Right lobe of liver (tissue), 6 donors: ENCODE measurements around the gene WAC. TPM values are rescaled to one million over a fixed set of nuclear protein-coding genes. Genes with fewer than 3 reads are reported as not detected.

Experiments used
- ATAC-seq, 4 donors: fragments of 200-7000 bp; cut with Tn5 transposase; one replicate each; pipeline ENCODE4 v1.9.1; 2020; ENCODE audit warnings: mild to moderate bottlenecking in 4 of 4, moderate library complexity in 4 of 4
- DNase-seq, 3 donors: peaks; one replicate each; pipeline ENCODE4 v3.0.0-alpha.2; 2020
- H3K27ac ChIP-seq, 3 donors: fragments of 200-600 bp; one replicate each; pipeline ENCODE4 v1.8.0; 2022
- H3K27me3 ChIP-seq, 2 donors: fragments of 200-600 bp; one replicate each; pipeline ENCODE4 v1.8.0; 2022
- H3K36me3 ChIP-seq, 4 donors: fragments of 200-600 bp; sonication (generic) in 1 of 4; one replicate each; pipeline versions ENCODE4 v1.5.1 to v1.8.0; 2017 to 2022; ENCODE audit warnings: control low read depth in 1 of 4
- H3K4me1 ChIP-seq, 4 donors: fragments of 200-600 bp; sonication (generic) in 1 of 4; one replicate each; pipeline versions ENCODE4 v1.5.1 to v1.8.0; 2017 to 2022; ENCODE audit warnings: control low read depth in 1 of 4
- H3K4me3 ChIP-seq, 3 donors: fragments of 200-600 bp; one replicate each; pipeline ENCODE4 v1.8.0; 2022
- H3K9me3 ChIP-seq, 4 donors: fragments of 200-600 bp; sonication (generic) in 1 of 4; one replicate each; pipeline versions ENCODE4 v1.5.1 to v1.8.0; 2017 to 2022; ENCODE audit warnings: control low read depth in 1 of 4
- CTCF ChIP-seq, 4 donors: fragments of 200-600 bp in 3 of 4; fragments of 450-650 bp in 1 of 4; IDR thresholded peaks; one replicate each; pipeline versions ENCODE4 v1.5.1 to v1.8.0; 2016 to 2022; ENCODE audit warnings: antibody characterized with exemption in 4 of 4, mild to moderate bottlenecking in 2 of 4
- POLR2A ChIP-seq: fragments of 450-650 bp; IDR thresholded peaks from one replicate; pipeline ENCODE4 v1.6.1; 2017; ENCODE audit warnings: antibody characterized with exemption, mild to moderate bottlenecking
- WGBS: methylation state at CpG from one replicate; pipeline ENCODE4 v1.1.6; 2018; ENCODE audit warnings: low coverage, low lambda C conversion rate; ENCODE audit not compliant: insufficient coverage; ENCODE audit errors: missing lambda C conversion rate; 5-methylcytosine and 5-hydroxymethylcytosine counted together
- intact Hi-C, 2 donors: fragments of 100-400 bp; cut with DNase I; formaldehyde crosslinking; loops; one replicate each; pipeline versions ENCODE4 v1.11.2 to v1.14.1; 2022
- total RNA-seq, 6 experiments: library from RNA; depleted of rRNA in 2 of 6; stranded (reverse); fragments of >200 nt in 2 of 6; fragmentation: NEBNext Ultra II Directional in 3 of 6; extraction: Animal tissue kit (Norgen Biotek cat#: 25700) in 3 of 6; gene quantifications; one replicate each; pipeline versions ENCODE4 v1.1.0 to v1.2.4, GENCODE V29; 2016 to 2023
- donor health status: DM: no; HTN: yes; CAD: no.
- donor health status: DM: no; HTN: no; CAD: no.
- donor health status: DM: no; HTN: no; CAD: no.
- donor health status: DM: no; HTN: yes; CAD: no.
- donor health status: DM: no; HTN: yes; CAD: no.

The WAC gene
- total RNA-seq, 6 experiments from 2014 or later: 34.3 to 52.4 (median 48.9) TPM

- ATAC-seq (peak; percentile 34 to 51 (median 47)), DNase-seq (no peak)
- intact Hi-C loops: no loop called here
- H3K4me1 ChIP-seq: peaks cover 0 to 55% (median 14%) of the 10 kb centered on the region in 4 donors
- H3K36me3 ChIP-seq: peaks cover 0 to 20% (median 2%) of the 10 kb centered on the region in 4 donors
- H3K9me3 ChIP-seq: no peaks in the 10 kb centered on the region
- TF ChIP-seq CTCF (IDR thresholded peaks at IDR 0.05) (no peak), POLR2A (no peak)
- H3K27me3 ChIP-seq: no peaks in the 10 kb centered on the region
- H3K4me3 ChIP-seq: no peak overlapping the region
- WGBS: 23% methylated on average over 4 of the region's 4 CpGs
- no peak overlapping the region for H3K27ac ChIP-seq
Observed at GRCh38 chr10:28552775-28553174, 19.9 kb downstream of the WAC start.

- H3K27me3 ChIP-seq: no peaks in the 10 kb centered on the region
- WGBS: 73% methylated on average over 4 of the region's 6 CpGs
- peaks cover 0 to 11% (median 0%) of the 10 kb centered on the region in 4 donors for H3K36me3 ChIP-seq
- TF ChIP-seq POLR2A (no peak), CTCF (IDR thresholded peaks at IDR 0.05) (no peak)
- DNase-seq (no peak), ATAC-seq (no peak)
- no peak overlapping the region for H3K4me3 ChIP-seq
- intact Hi-C loops: no loop called here
- H3K9me3 ChIP-seq: no peaks in the 10 kb centered on the region
- H3K27ac ChIP-seq: no peak overlapping the region
- peaks cover 0 to 45% (median 11%) of the 10 kb centered on the region in 4 donors for H3K4me1 ChIP-seq
Observed at GRCh38 chr10:28554009-28554408, 21.1 kb downstream of the WAC start.

- no peak overlapping the region for H3K4me3 ChIP-seq
- no peak for ATAC-seq
- intact Hi-C loops: no loop called here
- 82% methylated on average over 3 of the region's 3 CpGs for WGBS
- no peaks in the 10 kb centered on the region for H3K9me3 ChIP-seq
- TF ChIP-seq CTCF (IDR thresholded peaks at IDR 0.05): no peak
- TF ChIP-seq POLR2A: no peak
- H3K27ac ChIP-seq: no peak overlapping the region
- peaks cover 0 to 41% (median 9%) of the 10 kb centered on the region in 4 donors for H3K4me1 ChIP-seq
- no peak for DNase-seq
- peaks cover 0 to 11% (median 0%) of the 10 kb centered on the region in 4 donors for H3K36me3 ChIP-seq
- no peaks in the 10 kb centered on the region for H3K27me3 ChIP-seq
Observed at GRCh38 chr10:28554952-28555351, 22.0 kb downstream of the WAC start.

GRCh38 chr10:28555358-28555757 is 22.4 kb downstream of the WAC start:
- DNase-seq (no peak), ATAC-seq (no peak)
- Histone ChIP-seq H3K27me3 (no peaks in the 10 kb centered on the region), H3K27ac (no peak overlapping the region), H3K9me3 (no peaks in the 10 kb centered on the region), H3K36me3 (peaks cover 0 to 11% (median 0%) of the 10 kb centered on the region in 4 donors), H3K4me3 (no peak overlapping the region), H3K4me1 (peaks cover 0 to 37% (median 9%) of the 10 kb centered on the region in 4 donors)
- TF ChIP-seq CTCF (IDR thresholded peaks at IDR 0.05): no peak
- no peak for TF ChIP-seq POLR2A
- intact Hi-C loops: no loop called here
- WGBS: 100% methylated on average over 2 of the region's 2 CpGs

GRCh38 chr10:28556142-28556541 is 23.2 kb downstream of the WAC start:
- Histone ChIP-seq H3K4me3 (no peak overlapping the region), H3K36me3 (peaks cover 0 to 8% (median 0%) of the 10 kb centered on the region in 4 donors), H3K27ac (no peak overlapping the region), H3K4me1 (peaks cover 0 to 34% (median 8%) of the 10 kb centered on the region in 4 donors), H3K27me3 (no peaks in the 10 kb centered on the region), H3K9me3 (no peaks in the 10 kb centered on the region)
- DNase-seq (no peak), ATAC-seq (no peak)
- WGBS: 90% methylated on average over 2 of the region's 2 CpGs
- no peak for TF ChIP-seq CTCF (IDR thresholded peaks at IDR 0.05)
- no peak for TF ChIP-seq POLR2A
- intact Hi-C loops: no loop called here
